ENCODE data around the gene ESPNL.
"Not testable (repeated sequence)": the region's sequence is repeated elsewhere in the genome, so short reads cannot be mapped to it uniquely, and the experiment has no call there.

The ESPNL gene

GRCh38 chr2:238100049-238100820, at the start of gene ESPNL:
Gene ESPNL, plus strand, starts transcription at chr2:238100340. Its CDS starts 80 bp downstream, at chr2:238100420.
- DNase-seq (ENCODE audit: low read depth) = no peak

DNA sequence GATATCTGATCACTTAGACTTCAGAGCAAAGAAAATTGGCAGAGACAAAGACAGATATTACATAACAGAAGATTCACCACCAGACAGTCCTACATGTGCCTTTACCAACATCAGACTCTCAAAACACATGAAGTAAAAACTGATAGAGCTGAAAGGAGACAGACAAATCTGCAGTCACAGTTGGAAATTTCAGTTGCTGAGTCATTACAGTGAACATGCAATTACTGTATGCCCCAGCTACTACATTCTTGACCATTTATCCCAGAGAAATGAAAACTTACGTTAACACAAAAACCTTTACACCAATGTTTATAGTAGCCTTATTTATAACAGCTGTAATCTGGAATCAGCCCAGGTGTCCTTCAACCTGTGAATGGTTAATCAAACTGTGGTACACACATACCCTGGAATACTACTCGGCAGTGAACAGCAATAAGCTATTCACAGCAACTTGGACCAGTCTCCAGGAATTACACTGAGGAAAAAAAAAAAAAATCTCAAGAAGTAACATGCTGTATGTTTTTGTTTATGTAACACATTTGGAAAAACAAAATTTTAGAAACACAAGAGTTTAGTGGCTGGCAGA, 46.9 kb upstream of the ESPNL start:
- no peak for DNase-seq (ENCODE audit: low read depth)

GRCh38 chr2:238055841-238056240, 44.3 kb upstream of the ESPNL start:
- no peak for DNase-seq (ENCODE audit: low read depth)

- not testable (repeated sequence) for DNase-seq (ENCODE audit: low read depth)
Observed at GRCh38 chr2:238057696-238058575, 42.2 kb upstream of the ESPNL start.

DNA sequence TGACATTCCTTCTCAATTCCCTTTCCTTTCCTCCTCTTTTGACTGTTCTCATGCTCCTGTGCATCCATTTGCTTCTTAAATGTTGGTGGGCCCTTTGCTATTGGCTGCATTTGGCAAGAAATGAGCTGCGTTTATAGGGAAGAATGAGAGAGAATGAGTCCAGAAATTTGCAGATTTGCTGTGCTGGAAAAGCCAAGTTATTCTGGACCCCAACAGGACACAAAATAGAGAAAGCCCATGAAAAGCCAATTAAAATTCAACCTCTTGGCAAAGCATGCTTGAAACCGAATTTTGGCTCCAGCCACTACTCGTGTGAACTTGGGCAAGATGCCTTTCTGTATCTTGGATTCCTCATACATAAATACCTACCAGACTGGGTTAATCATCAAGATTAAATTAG, 40.6 kb upstream of the ESPNL start:
- DNase-seq (ENCODE audit: low read depth) = no peak

- no peak for DNase-seq (ENCODE audit: low read depth)
Observed at GRCh38 chr2:238060096-238060541, 40.0 kb upstream of the ESPNL start.

- peak; percentile 92 for DNase-seq (ENCODE audit: low read depth)
Observed at GRCh38 chr2:238060542-238061314, 39.4 kb upstream of the ESPNL start, which contains the start of gene SCLY. Gene SCLY, plus strand, starts transcription at chr2:238061001. Its CDS starts 54 bp downstream, at chr2:238061055.

DNA sequence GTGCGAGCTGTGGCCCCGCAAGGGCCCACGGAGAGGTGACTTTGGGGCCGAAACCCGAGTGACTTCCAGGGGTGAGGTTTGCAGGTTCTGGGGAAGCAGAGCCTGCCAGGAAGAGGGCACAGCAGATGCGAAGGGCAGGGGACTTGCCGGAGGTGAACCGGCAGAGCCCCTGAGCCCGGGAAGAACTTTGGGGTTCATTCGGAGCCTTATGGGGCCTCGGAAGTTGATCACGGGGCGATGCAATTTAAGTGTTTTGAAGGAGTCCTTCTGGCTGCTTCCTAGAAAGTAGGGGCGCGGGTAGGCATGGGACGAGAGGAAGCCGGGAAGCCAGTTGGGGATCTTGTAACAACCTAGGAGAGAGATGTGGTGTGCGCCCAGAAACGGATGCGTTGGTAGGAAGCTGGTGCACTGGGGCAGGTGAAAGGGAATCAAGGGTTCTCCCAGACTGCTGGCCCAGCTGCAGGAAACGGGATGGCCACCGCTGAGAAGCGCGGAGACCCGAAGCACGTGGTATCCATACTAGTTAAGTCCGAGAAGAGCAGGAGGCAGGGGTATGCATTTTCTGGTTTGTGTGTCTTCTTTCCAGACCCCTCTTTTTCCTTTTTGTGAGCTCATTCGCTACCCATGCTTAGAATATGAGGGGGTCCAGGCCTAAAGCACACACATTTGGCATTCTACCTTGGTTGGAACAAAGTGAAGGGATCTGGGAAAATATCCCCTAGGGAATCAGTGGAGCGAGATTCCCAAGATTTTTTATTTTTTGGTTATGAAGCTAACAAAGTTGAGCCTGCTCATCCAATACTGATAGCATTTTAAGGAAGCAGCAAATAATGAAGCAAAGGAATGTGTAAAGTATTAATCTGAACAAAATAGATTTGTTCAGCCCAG, 38.6 kb upstream of the ESPNL start:
- peak; percentile 13 for DNase-seq (ENCODE audit: low read depth)

GRCh38 chr2:238063414-238064189, 36.5 kb upstream of the ESPNL start:
- DNase-seq (ENCODE audit: low read depth) = no peak

DNA sequence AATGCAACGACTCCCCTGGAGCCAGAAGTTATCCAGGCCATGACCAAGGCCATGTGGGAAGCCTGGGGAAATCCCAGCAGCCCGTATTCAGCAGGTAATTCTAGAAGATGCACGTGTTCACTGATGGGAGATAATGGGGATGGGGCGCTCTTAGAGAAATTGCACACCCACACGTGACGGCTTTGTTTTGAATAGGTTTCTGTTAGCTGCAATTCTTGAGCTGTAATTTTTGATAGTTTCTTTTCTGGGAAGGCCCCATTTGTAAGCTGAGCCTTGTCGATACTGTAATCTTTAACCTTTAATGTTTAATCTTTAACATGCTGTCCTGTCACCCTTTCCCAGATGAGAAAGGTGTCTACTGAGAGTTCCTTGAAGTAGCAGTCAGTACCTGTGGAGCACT, 35.8 kb upstream of the ESPNL start:
- no peak for DNase-seq (ENCODE audit: low read depth)

DNA sequence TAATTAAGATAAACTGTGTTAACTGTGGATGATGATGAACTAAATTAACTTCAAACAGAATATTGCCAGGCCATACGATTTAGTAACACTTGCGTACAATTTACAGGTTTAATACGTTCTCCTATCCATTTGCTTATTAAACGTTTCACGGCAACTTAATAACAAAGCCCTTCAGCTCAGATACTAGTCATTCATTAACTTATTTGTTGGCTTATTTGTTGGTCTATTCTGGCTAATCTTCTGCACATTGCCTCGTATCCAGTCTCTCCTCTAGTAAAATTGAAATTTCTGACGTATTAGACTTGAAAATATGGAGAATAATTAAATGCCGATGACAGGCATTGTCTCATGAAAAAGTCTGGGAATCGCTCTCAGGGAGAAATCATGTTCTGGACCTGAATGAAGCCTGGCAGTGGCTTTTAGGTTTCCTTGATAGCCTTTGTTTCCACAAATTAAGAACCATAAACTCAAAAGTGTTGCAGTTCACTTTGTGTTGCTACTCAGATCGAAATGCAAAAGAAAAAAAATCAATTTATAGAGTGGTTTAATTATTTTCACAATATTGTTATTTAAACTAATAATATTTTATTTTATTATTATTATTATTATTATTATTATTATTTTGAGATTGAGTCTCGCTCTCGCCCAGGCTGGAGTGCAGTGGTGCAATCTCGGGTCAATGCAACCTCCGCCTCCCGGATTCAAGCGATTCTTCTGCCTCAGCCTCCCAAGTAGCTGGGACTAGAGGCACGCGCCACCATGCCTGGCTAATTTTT, 34.9 kb upstream of the ESPNL start:
- DNase-seq (ENCODE audit: low read depth) = no peak

DNA sequence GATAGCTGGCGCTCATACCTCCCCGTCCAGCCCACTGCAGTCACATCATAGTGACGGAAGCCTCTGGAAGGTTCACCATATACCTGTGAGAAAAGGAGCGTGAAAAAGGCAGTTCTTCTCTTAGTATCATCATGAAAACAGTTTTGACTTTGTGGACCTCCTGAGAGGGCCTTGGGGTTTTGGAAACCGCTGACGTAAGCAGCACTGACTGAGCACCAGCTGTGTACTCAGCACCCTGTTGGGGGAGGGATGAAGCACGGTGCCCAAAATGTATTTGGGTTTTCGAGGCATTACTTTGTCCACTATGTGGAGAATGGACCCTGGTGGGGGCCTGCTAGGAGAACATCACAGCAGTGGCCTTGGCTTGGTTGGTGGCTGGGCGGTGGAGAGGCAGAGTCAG, 33.9 kb upstream of the ESPNL start:
- DNase-seq (ENCODE audit: low read depth) = no peak

DNA sequence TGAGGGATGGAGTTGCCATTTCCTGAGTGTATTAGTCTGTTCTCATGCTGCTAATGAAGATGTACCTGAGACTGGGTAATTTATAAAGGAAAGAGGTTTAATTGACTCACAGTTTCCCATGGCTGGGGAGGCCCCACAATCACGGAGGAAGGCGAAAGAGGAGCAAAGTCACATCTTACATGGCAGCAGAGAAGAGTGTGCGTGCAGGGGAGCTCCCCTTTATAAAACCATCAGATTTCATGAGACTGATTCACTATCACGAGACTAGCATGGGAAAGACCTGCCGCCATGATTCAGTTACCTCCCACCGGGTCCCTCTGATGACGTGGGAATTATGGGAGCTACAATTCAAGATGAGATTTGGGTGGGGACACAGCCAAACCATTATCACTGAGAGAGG, 33.4 kb upstream of the ESPNL start:
- not testable (repeated sequence) for DNase-seq (ENCODE audit: low read depth)

DNA sequence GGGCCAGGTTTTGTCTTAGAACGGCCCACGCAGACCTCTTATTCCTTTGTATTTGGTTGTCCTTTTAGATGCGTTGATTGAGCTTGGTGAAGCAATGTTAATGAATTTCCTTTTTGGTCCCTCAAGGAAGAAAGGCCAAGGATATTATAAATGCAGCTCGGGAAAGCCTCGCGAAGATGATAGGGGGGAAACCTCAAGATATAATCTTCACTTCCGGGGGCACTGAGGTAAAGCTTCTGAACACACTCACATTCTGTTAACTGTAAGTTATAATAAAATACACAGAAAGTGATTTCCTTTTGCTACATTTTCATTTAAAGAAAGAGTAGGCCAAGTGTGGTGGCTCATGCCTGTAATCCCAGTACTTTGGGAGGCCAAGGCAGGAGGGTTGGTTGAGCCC, 32.2 kb upstream of the ESPNL start:
- DNase-seq (ENCODE audit: low read depth) = no peak

DNA sequence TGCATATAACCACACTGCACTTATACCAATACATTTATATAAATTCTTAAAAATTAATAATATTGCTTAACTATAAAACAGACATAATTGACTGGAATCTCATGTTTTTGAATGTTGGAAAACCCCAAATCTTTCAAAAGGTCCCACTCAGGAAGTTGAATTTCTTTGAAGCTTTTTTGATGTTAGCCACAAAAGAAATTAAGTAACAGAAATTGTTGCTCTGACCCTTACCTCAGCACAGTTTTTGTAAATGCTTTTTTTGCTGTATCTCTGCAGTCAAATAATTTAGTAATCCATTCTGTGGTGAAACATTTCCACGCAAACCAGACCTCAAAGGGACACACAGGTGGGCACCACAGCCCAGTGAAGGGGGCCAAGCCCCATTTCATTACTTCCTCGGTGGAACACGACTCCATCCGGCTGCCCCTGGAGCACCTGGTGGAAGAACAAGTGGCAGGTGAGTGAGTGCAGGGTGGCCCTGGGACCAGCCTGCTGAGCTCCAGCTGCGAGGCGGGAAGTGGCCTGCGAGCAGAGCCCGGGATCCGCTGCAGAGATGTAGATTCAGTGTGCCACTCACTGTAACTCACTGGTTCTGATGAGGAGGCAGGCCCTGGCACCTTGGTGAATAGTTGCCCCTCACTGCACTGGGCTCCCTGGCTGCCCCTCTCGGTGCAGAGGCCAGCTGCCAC, 31.0 kb upstream of the ESPNL start:
- DNase-seq (ENCODE audit: low read depth) = no peak

GRCh38 chr2:238069877-238070276, 30.3 kb upstream of the ESPNL start:
- no peak for DNase-seq (ENCODE audit: low read depth)

DNA sequence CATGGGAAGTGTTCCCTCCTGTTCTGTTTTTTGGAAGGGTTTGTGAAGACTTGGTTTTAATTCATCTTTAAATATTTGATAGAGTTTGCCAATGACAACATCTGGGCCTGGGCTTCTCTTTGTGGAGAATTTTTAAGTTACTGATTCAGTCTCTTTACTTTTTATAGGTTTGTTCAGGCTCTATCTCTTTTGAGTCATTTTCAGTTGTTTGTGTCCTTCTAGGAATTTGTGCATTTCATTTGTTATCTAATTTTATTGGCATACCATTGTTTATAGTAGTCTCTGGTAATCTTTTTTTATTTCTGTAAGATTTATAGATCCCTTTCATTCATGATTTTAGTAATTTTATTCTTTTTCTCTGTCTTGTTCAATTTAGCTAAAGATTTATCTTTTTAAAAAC, 24.7 kb upstream of the ESPNL start:
- no peak for DNase-seq (ENCODE audit: low read depth)

GRCh38 chr2:238077292-238077691, 22.8 kb upstream of the ESPNL start:
- DNase-seq (ENCODE audit: low read depth) = no peak

DNA sequence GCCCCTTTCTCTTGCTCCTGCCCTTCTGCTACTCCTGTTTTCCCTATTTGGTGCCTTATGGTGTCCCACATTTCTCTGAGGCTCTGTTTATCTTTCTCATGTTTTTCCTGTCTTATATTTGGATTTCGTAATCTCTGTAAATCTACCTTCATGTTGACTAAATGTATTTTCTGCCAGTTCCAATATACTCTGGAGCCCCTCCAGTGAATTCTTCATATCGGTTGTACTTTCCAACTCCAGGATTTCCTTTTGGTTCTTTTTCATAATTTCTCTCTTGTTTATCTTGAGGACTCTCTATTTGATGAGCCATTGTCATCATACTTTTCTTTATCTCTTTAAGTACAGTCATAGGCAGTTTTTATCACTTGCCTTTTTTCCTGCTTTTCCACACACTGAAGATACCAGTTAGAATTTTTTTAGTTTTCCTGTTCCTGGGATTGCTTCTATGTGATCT, 20.2 kb upstream of the ESPNL start:
- no peak for DNase-seq (ENCODE audit: low read depth)
